T follicular helper cell (primary cell): ENCODE measurements around the gene IDUA.
A peak's percentile ranks its signal among the peaks of the same experiment; 100 is the strongest.
"Not testable (repeated sequence)": the region's sequence is repeated elsewhere in the genome, so short reads cannot be mapped to it uniquely, and the experiment has no call there.

Source experiments
- DNase-seq: peaks from one replicate; pipeline ENCODE4 v3.0.0-alpha.2; 2020; ENCODE audit warnings: low read depth

The IDUA gene

DNA sequence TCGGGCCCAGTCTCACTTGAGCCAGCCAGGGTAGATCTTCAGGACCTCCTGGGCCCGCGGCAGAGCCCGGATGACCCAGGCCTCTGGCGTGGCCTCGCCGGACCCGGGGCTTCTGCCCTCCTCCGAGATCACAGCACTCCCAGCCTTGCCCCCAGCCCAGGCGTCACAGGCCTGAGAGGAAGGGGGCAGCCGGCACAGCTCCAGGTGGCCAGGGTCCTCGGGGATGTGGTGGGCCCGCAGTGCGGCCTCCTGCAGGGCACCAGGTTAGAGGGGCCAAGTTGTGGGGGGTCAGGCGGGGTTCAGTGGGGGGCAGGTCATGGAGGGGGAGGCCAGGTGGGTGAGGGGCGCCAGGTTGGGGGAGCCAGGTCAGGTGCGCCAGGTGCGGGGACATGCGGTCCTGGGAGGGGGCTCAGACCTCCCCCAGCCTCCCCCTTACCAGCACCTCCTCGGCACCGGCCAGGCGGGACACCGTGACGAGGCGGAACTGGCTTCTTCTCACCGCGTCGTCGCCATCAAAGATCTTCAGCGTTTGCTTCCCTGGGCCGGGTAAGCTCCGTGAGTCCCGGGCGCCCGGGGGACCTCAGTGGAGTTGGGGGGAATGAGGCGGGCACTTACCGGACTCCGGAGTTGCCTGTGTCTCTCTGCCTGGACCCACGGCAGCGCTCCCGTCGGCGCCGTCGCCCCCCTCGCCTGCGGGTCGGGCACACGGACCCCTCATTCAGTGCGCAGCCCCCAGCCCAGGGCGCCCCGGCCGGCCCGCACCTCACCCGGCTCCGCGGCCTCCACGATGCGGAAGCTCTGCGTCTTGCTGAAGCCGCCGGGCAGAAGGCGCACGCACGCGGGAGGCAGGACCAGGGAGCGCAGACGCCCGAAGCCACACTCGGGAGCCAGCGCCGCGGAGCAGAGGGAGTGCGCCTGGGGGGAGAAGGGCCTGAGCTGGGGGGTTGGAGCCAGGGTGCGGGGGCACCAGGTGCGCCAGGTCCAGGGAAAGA, 19.4 kb upstream of the IDUA start:
- no peak for DNase-seq

DNA sequence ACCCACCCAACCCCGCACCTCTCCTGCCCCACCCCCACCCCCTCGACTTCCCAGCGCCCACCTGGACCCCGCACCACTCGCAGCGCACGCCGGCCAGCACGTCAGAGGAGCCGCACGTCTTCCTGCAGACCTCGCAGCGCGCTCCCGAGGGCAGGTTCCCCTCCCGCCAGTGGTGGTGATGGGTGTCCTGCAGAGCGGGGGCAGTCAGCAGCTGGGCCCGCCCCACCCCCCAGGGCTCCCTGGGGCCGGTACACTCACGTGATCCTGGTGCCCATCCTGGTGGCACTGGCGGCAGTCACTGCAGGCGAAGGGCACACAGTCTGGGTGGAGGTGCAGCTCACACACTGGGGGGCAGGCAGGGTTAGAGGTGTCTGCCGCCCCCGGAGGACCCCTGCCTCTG, 18.6 kb upstream of the IDUA start:
- no peak for DNase-seq

DNA sequence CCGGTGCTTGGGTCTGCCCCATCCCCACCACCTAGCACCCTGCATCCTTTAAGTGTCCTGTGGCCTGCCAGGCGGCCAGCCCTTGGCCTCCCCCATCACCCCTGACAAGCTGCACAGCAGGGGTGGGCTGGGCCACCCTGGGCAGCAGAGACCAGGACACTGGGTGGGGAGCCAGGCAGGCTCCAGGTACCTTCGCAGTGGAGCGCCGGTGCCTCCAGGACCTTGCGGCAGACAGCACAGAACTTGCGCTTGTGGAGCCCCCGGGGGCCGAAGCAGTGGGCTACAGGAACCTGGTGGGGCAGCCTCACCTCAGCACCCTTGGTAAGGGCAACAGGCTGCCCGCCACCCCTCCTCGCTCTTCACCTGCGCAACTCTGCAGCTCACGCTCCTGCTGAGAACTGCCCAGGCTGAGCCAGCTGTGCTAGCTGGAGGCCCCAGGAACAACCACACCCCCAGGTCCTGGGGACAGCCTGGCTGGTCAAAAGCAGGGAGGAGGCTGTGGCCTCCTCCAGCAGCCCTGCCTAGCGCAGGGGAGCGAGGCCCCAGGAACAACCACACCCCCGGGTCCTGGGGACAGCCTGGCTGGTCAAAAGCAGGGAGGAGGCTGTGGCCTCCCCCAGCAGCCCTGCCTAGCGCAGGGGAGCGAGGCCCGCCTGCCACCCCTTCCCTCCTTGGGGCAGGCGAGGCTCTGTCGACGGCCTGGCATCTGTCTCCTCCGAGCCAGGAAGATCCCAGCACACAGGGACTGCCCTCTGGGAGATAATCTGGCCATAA, 18.0 kb upstream of the IDUA start:
- DNase-seq = no peak

DNA sequence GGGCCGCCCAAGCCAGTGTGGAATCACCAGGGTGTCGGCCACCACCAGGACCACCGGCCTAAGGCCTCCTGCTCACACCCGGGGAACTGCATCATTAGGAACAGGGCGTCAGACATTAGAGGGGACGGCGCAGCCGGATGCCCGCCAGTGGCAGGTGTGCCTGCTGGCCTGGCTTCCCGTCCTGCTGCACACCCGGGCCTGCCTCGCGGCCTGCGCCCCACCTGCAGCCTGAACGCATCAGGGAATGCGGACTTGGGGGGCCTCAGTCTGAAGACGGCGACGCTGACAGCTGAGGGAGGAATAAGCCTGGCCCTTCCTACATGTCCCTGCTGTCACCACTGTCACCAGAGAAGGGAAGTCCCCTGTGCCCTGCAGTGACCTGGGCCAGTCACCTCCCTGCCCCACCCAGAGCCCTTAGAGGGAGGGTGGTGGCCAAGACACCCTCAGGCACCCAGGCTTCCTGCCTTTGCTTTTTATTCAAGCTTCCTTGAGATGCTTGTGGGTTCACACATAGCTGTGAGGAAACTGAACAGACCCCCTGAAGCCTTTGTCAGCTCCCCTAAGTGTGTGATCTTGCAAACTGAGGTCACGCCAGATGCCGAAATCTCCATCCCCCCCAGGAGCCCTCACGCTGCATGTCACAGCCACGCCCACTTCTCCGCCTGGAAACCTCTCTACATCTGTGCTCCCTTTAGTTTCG, 16.6 kb upstream of the IDUA start:
- DNase-seq = no peak

DNA sequence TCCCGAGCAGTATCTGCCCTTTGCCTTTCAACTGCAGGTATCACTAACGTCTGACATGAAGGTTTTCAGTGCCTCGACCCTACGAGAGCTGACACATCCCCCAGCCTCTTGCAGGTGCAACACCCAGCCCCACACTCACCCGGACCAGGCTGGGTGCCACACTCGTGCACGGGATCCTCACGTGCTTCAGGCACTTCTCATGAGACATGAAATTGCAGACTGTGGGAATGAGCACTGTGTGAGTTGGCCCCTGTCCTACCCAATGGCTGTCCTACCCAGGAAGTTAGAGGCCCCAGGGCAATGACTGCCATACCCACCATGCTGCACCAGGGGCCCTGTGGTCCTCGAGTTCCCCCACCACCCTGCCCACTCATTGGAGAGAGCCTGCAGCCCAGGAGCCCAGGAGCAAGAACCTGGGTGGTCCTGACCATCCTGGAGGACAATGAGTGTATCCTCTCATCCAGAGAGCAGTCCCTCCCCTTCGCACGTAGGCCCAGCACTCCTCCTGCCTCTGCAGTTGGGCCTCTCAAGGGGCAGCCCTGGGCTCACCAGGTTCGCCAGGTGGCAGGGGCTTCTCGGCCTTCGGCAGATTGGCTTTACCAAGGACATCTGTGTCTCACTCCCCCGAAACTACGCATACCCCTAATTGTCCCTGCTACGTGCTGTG, 15.9 kb upstream of the IDUA start:
- DNase-seq = no peak

DNA sequence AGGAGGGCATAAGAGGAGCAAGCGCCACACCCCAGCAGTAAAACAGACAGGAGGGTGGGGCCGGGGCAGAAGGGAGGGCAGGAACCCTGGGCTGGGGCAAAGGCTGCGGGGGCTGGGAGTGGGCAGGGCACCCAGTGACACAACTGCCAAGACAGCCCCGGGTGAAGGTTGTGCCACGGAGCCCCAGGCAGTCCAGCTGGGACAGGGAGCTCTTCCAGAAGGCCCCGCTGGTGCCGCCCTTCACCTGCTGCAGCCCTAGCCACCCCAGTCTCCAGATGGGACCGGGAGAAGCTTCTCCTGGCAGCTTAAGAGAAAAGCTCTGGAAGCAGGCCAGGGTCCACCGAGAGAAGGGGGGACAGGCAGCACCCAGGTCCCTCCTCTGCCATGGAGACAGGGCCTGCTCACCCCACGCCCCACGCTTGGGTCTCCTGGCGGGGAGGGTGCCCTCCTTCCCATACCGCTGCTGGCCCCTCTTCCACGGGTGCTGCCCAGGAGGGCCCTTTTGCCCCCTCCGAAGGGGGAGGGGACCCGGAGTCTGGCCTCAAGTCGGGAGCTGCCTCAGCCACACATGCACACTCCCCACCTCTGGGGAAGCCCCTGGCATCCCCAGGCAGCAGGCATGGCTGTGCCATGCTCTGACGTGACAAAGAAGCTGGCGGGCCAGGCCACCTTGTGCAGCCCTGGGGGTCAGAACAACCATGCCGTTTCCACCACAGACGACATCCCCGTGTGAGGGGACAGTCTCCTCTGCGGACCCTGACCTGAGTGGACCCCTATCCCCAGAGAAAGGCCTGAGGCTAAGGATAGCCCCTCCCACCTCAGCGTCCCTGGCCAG, 15.0 kb upstream of the IDUA start:
- no peak for DNase-seq

DNA sequence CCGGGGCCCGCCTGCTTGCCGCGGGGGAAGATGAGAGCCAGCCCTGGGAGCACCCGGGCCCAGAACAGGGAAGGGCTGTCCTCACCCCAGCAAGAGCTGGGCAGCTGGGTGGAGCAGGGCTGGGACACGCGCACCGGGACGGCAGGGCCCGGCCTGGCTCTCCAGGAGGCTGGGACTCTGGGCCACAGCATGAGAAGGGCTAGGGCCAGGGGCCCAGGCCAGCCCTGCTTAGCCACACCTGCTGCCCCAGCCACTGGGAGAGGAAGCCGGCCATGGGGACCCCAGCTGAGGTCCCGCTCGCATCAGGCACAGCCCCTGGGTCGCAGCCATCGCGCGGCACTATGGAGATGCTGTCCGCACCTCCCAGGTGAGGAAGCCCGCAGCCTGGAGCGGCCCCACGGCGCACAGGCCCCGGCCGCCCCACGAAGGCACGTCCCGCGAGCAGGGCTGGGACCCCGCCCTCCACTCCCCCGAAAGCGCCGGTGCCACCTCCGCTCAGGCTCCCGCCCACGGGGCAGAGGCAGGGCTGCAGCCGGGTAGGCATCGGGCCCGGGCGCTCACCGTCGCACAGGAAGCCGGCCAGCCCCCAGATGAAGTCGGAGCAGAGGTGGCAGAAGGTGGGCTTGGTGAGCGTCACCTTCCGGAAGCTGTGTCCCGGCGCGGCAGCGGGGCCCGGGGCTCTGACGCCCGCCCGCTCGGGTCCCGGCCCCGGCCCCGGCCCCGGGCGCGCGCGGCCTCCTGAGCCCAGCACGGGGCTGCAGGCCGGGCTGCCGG, 14.0 kb upstream of the IDUA start:
- DNase-seq = peak; percentile 44

DNA sequence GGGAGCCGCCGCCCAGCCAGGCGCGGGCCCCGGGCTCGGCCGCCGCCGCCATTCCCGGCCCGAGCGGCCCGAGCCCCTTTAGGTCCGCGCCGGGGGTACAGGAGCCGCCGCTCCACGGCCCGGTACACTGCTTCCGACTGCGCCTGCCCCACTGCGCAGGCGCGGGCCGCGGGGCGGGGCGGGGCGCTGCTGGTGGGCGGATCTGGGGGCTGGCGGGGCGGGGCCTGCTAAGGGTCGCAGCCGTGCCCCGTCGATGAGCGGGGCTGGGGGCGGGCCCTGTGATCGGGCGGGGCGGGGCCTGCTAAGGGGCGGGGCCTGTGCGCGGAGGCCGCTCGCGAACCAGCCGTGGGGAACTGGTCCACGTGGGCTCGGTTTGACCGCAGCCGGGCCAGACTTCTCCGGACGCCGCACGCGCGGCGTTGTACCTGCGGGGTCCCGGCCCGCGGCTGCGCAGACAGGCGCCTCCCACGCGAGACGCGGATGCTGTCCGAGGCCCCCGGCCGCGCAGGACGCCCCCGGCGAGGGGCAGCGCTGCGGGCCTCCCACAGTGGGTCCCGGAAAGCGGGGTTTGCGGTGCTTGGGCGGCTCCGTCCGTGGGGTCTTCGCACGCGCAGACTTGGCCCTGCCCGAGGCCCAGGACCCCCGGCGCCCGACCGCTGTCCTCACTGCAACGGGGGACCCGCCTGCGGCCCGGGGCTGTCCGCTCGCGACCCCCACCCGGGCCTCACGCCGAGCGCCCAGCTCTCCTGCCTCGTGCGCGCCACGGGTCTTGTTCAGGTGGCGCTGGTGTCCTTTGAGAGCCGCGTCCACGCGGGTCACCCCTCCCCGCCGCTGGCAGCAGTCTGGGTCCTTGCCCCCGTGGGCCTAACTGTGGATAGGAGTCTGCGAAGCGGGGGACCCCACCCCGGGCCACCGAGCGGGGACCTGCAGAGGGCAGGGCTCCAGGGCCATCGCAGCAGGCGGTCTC, 13.1 kb upstream of the IDUA start, which contains the start of gene DGKQ:
DGKQ (minus strand) TSS at position 139 of the 967 bp plus-strand sequence; CDS start at position 52, 87 bp downstream.
- DNase-seq = peak; percentile 84

DNA sequence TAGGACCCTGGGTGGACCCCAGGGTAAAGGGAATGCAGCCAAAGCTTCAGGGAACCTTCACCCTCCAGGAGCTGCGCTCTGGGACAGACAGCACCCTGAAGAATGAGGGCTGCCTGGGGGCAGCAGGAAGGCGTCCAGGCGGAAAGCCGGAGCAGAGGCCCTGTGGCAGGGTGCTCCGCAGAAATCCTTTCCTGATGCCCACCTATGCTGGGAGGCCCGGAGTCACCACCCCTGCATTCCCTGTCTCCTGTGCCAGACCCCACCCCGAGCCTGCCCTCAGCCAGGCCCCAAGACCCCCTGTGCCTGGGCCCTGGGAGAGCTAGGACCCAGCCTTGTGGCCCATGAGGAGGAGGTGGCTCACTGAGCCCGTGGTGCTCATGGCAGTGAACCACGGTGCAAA, 12.2 kb upstream of the IDUA start:
- DNase-seq = no peak

DNA sequence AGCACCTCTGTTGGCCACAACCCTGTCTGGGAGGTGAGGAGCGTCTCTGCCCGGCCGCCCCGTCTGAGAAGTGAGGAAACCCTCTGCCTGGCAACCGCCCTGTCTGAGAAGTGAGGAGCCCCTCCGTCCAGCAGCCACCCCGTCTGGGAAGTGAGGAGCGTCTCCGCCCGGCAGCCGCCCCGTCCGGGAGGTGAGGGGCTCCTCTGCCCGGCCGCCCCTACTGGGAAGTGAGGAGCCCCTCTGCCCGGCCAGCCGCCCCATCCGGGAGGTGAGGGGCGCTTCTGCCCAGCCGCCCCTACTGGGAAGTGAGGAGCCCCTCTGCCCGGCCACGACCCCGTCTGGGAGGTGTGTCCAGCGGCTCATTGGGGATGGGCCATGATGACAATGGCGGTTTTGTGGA, 10.8 kb upstream of the IDUA start:
- not testable (repeated sequence) for DNase-seq

DNA sequence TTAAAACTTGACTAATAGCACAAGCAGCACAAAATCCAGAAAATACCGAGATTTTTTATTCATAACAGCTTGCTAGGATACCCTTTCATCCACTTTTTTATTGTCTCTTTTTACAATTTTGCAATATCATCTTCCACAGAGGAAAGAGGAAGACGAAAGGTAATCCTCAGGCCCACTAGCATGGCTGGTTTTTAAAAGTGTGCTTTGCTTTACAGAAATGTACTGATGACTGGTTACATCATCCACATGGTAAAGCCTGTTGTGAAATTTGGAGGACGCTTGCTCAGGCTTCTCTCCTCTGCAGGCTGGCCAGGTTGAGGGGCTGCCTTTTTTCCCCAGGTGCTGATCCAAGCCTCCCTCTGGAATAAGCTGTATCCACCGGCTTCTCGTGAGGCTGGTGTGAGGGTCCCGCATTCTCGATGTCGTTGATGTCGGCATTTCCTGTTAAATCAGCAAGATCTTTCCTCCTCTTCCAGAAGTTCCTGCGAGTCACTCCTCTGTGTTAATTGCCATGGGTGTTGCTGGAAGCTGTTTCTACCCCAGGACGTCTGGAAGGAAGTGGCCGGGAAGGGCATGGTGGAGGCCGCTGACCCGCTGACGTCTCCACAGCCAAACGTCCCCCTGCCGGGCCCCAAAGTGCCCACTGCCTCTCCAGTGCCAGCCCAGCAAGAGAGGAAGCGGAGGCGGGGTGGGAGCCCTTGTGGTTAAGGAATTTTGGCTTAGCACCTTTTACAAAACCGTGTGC, 7.7 kb upstream of the IDUA start:
- no peak for DNase-seq

DNA sequence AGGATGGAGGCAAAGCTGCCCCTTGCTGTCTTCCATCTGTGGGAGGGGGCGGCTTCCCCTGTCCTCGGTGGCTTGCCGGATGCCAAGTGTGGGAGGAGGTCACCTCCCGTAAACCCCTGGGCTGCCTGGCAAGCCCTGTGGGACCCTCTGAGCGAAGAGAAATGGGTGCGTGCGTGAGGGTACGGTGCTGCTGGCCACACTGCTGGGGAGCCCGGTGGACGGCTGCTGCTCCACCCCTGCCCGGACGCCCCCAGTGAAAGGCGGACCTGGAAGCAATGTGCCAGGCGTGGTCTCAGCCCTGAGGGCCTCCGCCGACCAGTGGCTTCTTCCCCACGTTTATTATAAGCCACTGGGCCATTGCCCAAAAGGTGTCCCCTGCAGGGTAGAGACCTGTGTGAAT, 4.6 kb upstream of the IDUA start:
- DNase-seq = no peak

DNA sequence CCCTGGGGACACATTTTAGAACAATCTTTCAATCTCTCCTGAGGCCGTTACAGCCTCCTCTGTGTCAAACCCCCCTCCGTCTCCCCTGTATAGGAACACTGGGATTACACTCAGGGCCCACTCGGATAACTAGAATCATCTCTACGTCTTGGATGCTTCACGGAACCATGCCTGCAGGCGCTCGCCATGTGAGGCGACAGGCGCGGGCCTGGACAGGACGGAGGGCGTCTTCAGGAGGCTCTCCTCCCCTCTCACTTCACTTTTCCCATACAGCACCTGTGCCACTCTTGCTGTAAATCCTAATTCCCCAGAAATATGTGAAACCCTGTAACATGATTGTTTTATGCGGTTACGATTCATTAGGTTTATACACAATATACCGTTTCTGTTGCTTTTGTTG, 4.0 kb upstream of the IDUA start:
- DNase-seq = no peak

DNA sequence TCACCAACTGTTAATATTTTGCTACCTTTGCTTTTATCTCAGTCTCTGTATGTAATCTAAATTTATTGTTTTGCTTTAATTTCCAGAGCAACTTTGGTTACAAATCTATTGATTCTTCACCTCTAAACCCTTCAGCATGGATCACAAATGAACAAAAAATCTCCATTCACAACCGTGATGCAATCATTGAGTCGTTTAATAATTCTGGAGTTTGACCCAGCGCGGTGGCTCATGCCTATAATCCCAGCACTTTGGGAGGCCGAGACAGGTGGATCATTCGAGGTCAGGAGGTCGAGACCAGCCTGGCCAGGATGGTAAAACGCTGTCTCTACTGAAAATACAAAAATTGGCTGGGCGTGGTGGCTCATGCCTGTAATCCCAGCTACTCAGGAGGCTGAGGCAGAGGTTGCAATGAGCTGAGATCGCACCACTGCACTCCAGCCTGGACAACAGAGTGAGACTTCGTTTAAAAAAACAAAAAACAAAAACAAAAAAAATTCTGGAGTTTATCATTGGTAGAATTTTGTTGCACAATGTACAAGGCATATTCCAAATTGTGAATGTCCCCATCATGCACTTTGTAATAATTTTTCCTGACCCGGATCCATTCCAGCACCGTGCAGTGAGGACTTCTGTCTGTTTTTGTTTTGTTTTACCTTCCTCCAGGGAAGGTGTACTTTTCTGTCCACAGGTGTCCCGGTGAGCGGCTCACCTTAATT, 2.3 kb upstream of the IDUA start:
- no peak for DNase-seq

DNA sequence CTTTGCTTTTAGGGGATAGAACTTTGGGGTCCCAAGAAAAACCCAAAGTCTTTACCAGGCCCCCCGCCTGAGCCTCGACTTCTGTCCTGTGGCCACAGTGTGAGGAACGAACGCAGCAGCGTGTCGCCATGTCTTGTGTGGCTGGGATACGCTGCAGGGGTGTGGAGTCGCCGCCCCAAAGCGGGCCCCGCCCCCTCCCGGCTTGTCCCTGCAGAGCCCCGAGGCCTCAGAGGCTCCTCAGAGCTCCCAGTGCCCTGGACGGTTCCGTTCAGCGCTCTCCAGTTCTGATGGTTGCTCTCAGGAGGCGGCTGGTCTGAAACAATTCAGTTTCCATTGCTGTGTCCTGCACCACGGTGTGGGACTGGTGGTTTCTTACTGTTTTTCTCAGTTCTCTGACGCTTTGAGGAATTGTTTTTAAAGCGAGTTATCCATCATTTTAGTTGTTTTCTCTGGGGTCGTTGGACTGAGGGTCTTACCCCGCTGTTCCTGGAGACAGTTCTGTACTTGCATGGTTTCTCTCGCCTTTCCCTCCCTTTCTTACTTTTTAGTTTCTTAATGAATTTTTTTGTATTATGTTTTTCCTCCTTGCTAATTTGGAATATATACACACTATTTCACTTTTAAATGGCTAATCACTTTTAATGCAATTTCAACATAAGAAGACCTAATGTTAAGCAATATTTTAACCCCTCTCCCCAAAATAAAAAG, 1.6 kb upstream of the IDUA start:
- DNase-seq = peak; percentile 56

DNA sequence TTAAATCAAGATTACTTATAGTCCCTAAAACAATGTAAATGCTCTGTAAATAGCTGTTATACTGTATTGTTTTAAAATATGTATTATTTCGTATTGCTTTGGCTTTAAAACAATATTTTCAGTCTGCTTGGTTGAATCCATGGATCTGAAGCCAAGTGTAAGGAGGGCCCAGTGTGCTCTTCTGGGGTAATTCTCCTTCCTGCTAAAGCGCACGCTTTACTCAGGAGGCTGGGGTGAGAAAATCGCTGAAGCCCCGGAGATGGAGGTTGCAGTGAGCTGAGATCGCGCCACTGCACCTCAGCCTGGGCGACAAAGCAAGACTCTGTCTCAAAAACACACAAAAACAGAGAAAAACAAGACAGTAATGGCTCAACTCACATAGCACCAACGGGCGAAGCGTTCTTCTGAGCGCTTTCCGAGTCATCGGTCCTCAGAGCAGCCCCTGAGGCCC, 391 bp upstream of the IDUA start:
- DNase-seq = no peak
